Glomerular endothelial cell (primary cell): ENCODE results near the gene KIF24. TPM values are rescaled to one million over a fixed set of nuclear protein-coding genes. Genes with fewer than 3 reads are reported as not detected.
"Not testable (repeated sequence)": the region's sequence is repeated elsewhere in the genome, so short reads cannot be mapped to it uniquely, and the experiment has no call there.

Source experiments
- DNase-seq: peaks from one replicate; pipeline ENCODE4 v3.0.0-alpha.2; 2011; ENCODE audit warnings: low read depth, low spot score; ENCODE audit errors: extremely low read depth
- total RNA-seq: library from RNA; depleted of rRNA; stranded (reverse); fragments of >200 nt; gene quantifications from 2 replicates; pipeline ENCODE4 v1.2.3, GENCODE V29; 2015

KIF24 gene
- total RNA-seq, 1 donor from 2014 or later, result 1.8 TPM

GRCh38 chr9:34363619-34364351, 34.7 kb upstream of the KIF24 start:
- peak; percentile 52 for DNase-seq

DNA sequence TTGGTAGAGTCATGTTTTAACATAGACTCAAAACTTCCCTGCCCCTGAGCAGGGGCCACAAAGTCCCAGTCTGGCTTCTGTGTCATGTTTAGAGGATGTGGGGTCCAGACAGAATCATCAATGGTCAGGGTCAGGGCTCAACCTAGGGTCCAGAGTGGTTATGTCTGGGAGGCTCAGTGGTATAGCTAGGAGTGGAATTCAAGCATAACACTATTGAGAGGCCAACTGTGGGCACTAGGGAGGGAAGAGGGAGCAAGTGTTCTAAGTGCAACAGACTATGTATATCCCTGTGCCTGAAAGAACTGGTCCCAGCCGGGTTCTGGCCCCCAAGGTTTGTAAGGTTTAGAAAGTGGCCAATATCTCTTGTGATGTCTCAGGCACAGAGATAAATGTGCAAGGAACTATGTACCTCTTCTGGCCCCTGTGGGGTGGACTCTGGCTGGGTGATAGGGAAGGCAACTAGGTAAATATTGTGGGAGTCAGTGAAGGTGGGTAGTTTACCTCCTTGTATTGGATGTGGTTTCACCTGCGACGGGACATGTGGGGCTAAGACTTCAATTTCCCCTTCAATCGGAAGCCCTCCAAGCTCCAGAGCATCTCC, 33.6 kb upstream of the KIF24 start:
- no peak for DNase-seq

GRCh38 chr9:34352957-34353356, 23.9 kb upstream of the KIF24 start:
- DNase-seq, result not testable (repeated sequence)

- not testable (repeated sequence) for DNase-seq
Observed at GRCh38 chr9:34352122-34352652, 23.1 kb upstream of the KIF24 start.

GRCh38 chr9:34349324-34349723, 20.3 kb upstream of the KIF24 start:
- no peak for DNase-seq

GRCh38 chr9:34347800-34348158, 18.7 kb upstream of the KIF24 start:
- no peak for DNase-seq

DNA sequence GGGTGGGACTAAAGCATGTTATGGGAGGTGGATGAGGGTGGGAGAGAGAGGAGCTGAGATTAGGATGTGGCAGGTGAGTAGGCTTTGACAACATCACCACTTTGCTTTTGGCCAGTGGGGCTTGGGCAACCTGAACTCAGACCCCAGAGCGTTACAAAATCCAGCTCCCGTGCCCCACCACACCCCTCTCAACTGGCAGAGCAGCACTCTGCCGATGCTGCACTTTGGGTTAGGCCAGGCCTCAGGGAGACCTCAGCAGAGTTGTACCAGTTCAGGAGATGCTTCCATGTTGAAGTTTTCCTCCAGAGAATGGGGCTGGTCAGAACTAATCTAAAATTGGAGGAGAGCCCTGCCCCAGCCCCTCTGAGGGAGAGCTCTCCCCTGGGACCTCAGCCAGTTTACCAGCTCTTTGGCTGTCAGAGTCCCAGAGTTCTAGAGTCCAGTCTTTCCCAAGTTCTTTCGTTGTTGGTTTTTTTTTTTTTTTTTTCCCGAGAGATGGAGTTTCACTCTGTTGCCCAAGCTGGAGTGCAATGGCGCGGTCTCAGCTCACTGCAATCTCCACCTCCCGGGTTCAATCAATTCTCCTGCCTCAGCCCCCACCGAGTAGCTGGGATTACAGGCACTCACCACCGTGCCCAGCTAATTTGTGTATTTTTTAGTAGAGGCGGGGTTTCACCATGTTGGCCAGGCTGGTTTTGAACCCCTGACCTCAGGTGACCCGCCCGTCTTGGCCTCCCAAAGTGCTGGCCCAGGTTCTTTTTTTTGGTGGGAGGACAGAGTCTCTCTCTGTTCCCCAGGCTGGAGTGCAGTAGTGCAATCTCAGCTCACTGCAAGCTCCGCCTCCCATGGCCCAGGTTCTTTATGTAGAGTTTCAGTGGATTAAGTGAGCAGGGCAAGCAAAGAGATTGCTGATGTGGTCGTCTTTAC, 18.1 kb upstream of the KIF24 start:
- DNase-seq, result no peak

- DNase-seq, result no peak
Observed at GRCh38 chr9:34343605-34344004, 14.5 kb upstream of the KIF24 start.

DNA sequence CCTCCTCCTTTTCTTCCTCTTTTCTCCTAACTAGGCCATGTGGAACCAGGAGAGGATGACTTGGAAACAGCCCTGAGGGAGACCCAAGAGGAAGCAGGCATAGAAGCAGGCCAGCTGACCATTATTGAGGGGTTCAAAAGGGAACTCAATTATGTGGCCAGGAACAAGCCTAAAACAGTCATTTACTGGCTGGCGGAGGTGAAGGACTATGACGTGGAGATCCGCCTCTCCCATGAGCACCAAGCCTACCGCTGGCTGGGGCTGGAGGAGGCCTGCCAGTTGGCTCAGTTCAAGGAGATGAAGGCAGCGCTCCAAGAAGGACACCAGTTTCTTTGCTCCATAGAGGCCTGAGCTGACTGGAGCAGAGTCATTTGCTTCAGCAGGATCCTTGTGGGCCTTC, 14.0 kb upstream of the KIF24 start:
- no peak for DNase-seq

GRCh38 chr9:34341659-34342295, 12.7 kb upstream of the KIF24 start:
- DNase-seq, result no peak

DNA sequence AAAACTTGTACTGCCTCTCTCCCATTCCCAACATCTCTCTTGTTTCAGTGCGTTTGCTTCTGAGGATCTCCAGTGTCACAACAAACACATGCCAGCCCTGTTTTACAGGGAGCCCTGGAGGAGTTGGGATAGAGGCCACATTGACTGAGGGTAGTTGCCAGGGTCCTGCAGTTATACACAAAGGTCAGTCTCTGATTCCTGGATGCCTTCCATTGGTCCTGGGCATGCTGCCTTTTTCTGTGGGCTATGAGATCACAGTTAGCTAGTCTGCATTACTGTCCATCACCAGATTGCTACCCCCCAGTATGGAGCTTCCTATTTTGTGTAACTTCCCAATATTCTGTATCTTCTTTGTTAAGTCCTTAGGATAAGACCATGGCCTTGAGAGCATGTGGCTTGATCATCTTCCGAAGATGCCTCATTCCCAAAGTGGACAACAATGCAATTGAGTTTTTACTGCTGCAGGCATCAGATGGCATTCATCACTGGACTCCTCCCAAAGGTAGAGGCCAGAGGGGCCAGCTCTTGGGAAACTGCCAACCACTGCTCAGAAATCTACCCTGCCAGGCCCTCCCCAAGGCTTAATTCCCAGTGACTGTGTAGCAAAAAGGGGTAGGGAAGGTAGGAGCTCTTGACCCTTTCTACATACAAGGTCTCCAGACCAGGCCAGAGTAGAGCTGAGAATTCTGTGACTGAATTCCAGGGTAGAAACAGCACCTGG, 9.8 kb upstream of the KIF24 start:
- no peak for DNase-seq

DNA sequence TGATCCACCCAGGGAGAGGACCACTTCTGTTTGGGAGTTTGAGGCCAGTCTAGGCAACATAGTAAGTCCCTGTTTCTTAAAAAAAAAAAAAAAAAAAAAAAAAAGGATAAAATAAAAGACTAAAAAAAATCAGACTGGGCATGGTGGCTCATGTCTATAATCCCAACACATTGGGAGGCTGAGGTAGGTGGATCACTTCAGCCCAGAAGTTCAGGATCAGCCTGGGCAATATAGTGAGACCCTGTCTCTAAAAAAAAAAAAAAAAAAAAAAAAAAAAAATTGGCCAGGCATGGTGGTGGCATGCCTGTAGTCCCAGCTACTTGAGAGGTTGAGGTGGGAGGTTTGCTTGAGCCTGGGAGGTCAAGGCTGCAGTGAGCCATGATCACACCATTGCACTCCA, 9.0 kb upstream of the KIF24 start:
- DNase-seq, result not testable (repeated sequence)

GRCh38 chr9:34337403-34337802, 8.3 kb upstream of the KIF24 start:
- no peak for DNase-seq

DNA sequence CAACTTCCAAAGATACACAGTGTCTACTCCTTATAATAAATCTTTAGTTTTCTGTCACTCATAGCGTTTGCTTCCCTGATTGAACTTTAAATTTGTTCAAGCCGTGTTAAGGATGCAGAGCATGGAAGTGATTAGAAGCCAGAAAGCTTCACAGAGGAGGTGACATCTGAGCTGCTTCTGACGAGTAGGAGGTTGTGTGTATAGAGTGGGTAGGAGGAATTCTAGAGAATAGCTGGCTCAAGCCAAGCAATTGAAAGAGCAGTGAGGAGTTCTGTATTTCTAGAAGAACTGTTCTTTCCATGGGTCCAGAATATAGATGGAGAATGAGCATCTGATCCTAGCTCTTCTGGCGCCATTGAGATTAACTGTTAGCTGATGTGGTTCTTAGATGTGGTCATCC, 6.3 kb upstream of the KIF24 start:
- DNase-seq, result no peak

DNA sequence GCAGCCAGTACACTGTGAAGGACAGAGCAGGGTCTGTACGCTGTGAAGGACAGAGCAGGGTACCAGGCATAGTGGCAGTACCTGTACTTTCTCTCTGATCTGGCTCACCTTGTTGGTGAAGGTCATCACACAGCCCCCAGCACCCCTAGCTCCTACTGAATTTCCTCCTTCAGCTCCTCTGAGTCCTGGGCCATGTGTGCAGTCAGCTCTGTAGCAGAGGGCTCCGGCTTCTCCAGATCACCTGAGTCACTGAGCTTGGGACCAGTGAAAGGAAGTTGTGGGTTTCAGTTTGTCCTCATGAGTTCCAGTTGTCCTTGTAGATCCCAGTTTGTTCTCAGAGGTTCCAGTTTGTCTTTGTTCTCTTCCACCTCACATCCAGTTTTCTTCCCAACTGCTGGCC, 5.8 kb upstream of the KIF24 start:
- DNase-seq, result no peak

DNA sequence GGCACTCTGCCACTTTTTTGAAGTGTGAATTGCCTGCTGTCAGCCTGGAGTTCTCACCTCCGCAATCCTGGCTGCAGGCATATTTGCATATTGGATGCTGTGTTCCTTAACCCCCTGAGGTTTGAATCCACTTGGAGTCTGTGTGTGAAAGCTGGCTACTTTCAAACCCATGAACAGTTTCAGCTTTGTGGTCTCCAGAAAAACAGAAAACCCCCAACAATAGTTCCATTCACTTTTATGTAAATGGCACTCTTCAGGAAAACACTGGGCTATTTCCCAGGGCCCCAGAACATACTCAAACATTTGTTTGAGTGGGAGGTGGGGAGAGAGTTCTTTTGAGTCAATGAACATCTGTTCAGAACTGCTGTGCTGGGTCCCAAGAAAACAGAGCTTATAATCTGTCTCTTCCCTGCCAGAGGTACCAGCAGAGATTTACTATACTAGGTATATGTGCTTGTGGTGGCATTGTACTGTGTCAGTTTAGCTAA, 5.3 kb upstream of the KIF24 start:
- DNase-seq, result no peak

- DNase-seq, result no peak
Observed at GRCh38 chr9:34333836-34334235, 4.8 kb upstream of the KIF24 start.

GRCh38 chr9:34332076-34332964, 3.3 kb upstream of the KIF24 start:
- peak; percentile 27 for DNase-seq

DNA sequence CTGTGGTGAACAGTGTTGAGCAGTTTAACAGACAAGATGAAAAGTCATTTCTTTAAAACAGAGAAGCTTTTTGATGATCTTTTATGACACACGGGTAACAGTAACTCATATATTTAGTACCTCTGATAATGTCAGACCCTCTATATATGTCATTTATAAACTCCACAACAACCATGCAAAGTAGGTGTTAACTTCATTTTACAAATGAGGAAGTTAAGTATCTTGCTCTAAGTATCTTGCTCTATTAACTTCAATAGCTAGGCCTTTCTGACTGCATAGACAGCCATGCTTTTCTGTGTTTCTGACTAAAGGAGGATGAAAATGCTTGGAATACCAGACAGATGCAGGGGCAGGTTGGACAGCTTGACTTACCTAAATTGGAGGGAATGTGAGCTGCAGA, 2.1 kb upstream of the KIF24 start:
- DNase-seq, result no peak
